Progenitor cell of endocrine pancreas (in vitro differentiated cells): ENCODE measurements around the gene OCIAD1. TPM values are rescaled to one million over a fixed set of nuclear protein-coding genes. Genes with fewer than 3 reads are reported as not detected.

Experiments used
- DNase-seq: peaks from one replicate; pipeline ENCODE4 v3.0.0; 2021; ENCODE audit warnings: low spot score; ENCODE audit not compliant: unreplicated experiment
- H3K27ac Mint-ChIP-seq: 2 replicates; pipeline ENCODE4 v1.8.0; 2021; ENCODE audit warnings: mild to moderate bottlenecking, moderate library complexity, mixed read lengths
- H3K27me3 Mint-ChIP-seq: 2 replicates; pipeline ENCODE4 v1.8.0; 2021; ENCODE audit warnings: mixed read lengths
- H3K36me3 Mint-ChIP-seq: 2 replicates; pipeline ENCODE4 v1.8.0; 2022; ENCODE audit warnings: mixed read lengths; ENCODE audit not compliant: insufficient read depth
- H3K4me1 Mint-ChIP-seq: 2 replicates; pipeline ENCODE4 v1.8.0; 2021; ENCODE audit warnings: low read depth, mixed read lengths
- H3K4me3 Mint-ChIP-seq: 2 replicates; pipeline ENCODE4 v1.8.0; 2021; ENCODE audit warnings: low read depth, mild to moderate bottlenecking, moderate library complexity, mixed read lengths
- H3K9me3 Mint-ChIP-seq: 2 replicates; pipeline ENCODE4 v1.8.0; 2021; ENCODE audit warnings: low read depth, mixed read lengths
- total RNA-seq: library from RNA; stranded (reverse); gene quantifications from 2 replicates; pipeline ENCODE4 v1.2.1, GENCODE V29; 2021
- TF ChIP-seq, protein P1 (sequence below): fragments of 200-600 bp; sonication (generic); IDR thresholded peaks from one replicate; pipeline ENCODE4 v1.5.0; 2021; ENCODE audit warnings: antibody characterized with exemption, mild to moderate bottlenecking; ENCODE audit not compliant: unreplicated experiment

OCIAD1 gene
- total RNA-seq, 1 donor from 2014 or later, result 145 TPM

DNA sequence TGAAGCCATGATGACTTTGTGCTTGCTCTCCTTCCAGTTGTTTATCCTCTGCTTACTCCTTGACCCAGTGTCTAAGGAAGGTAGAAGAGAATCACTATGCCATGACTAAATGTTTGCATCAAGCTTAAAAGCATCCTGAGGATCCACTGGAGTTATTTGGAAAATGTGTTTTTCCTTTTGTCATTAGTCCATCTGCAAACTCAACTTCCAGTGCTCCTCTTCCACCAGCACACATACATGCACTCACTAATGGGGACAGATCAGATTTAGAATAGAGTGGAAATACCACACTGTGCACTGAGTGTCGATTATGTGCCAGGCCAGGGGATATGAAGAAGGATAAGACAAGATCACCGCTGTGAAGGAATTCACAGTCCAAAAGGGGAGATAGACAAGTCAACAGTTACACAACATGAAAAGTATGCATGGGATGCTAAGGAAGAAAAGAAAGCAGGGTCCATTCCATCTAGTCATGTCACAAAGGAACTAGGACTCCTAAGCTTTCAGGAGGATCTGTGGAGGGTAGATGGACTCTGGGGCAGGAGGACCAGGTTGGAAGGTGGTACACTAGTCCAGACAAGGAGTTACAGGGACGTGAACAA, 73.8 kb downstream of the OCIAD1 start:
- H3K36me3 Mint-ChIP-seq, result peaks cover 15% of the 10 kb centered on the region
- H3K4me3 Mint-ChIP-seq, result peak overlapping the region; percentile 90
- TF ChIP-seq, protein P1, sequence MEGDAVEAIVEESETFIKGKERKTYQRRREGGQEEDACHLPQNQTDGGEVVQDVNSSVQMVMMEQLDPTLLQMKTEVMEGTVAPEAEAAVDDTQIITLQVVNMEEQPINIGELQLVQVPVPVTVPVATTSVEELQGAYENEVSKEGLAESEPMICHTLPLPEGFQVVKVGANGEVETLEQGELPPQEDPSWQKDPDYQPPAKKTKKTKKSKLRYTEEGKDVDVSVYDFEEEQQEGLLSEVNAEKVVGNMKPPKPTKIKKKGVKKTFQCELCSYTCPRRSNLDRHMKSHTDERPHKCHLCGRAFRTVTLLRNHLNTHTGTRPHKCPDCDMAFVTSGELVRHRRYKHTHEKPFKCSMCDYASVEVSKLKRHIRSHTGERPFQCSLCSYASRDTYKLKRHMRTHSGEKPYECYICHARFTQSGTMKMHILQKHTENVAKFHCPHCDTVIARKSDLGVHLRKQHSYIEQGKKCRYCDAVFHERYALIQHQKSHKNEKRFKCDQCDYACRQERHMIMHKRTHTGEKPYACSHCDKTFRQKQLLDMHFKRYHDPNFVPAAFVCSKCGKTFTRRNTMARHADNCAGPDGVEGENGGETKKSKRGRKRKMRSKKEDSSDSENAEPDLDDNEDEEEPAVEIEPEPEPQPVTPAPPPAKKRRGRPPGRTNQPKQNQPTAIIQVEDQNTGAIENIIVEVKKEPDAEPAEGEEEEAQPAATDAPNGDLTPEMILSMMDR, result no peak
- no peaks in the 10 kb centered on the region for H3K27me3 Mint-ChIP-seq
- peaks cover 17% of the 10 kb centered on the region for H3K4me1 Mint-ChIP-seq
- H3K9me3 Mint-ChIP-seq, result no peaks in the 10 kb centered on the region
- H3K27ac Mint-ChIP-seq, result peak overlapping the region; percentile 13
- DNase-seq, result no peak

DNA sequence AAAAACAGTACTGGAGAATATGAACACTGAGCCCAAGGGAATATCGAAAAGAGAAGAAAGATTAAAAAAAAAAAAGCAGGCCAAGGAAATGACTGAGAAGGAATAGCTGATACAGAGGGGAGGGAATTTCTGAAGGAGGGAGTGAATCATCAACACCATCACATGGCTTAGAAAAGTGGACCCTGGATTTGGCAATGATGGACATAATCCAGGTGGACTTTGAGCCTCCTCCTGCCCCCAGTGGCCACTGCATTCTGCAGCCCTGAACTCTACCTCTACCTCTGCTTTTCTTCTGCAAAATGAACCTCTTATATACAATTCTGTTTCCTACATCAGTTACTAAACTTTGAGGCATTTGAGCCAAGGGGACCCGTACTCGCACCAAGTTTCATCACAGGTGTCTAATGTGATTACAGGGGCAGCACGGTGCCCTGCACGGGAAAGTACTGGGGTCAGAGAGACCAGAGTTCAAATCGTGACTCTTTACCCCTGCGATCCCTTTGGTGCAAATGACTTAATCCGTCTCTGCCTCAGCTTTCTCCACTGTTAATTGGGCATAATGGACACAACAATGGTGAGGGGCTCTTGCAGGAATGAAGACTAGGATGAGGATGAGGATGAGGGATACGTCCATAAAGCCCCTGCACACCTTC, 74.6 kb downstream of the OCIAD1 start:
- TF ChIP-seq, protein P1, result peak; percentile 48
- no peaks in the 10 kb centered on the region for H3K27me3 Mint-ChIP-seq
- no peaks in the 10 kb centered on the region for H3K9me3 Mint-ChIP-seq
- H3K4me3 Mint-ChIP-seq, result peak overlapping the region; percentile 90
- H3K27ac Mint-ChIP-seq, result peak overlapping the region; percentile 81
- peaks cover 13% of the 10 kb centered on the region for H3K36me3 Mint-ChIP-seq
- peaks cover 17% of the 10 kb centered on the region for H3K4me1 Mint-ChIP-seq
- no peak for DNase-seq

GRCh38 chr4:48906206-48907173, 75.6 kb downstream of the OCIAD1 start, which contains the start of gene OCIAD2:
Gene OCIAD2 (minus strand): TSS chr4:48906774. CDS start chr4:48904549, 2,225 bp downstream.
- Mint-ChIP-seq H3K4me1 (peaks cover 17% of the 10 kb centered on the region), H3K27me3 (peaks cover 3% of the 10 kb centered on the region), H3K36me3 (peaks cover 7% of the 10 kb centered on the region), H3K27ac (peak within 1 kb of the TSS; percentile 95), H3K9me3 (no peaks in the 10 kb centered on the region), H3K4me3 (peak within 1 kb of the TSS; percentile 90)
- DNase-seq, result peak; percentile 54
- TF ChIP-seq, protein P1, result peak; percentile 34

GRCh38 chr4:48907706-48908477, 77.0 kb downstream of the OCIAD1 start:
- Mint-ChIP-seq H3K9me3 (no peaks in the 10 kb centered on the region), H3K27ac (no peak overlapping the region), H3K4me3 (peak overlapping the region; percentile 41), H3K4me1 (peaks cover 17% of the 10 kb centered on the region), H3K27me3 (peaks cover 8% of the 10 kb centered on the region), H3K36me3 (peaks cover 3% of the 10 kb centered on the region)
- DNase-seq, result no peak
- TF ChIP-seq, protein P1, result no peak
